GM15510 (cell line): ENCODE data around the gene PPP6R2.

Experiments used
- POLR2A ChIP-seq: IDR thresholded peaks from 3 replicates; pipeline ENCODE4 v1.6.1; 2011; ENCODE audit warnings: borderline replicate concordance; ENCODE audit not compliant: insufficient read length; ENCODE audit errors: extremely low read depth

PPP6R2 gene

GRCh38 chr22:50342651-50343540, at the start of gene PPP6R2:
Gene PPP6R2 (plus strand): TSS chr22:50343327. CDS start chr22:50393909, 50,582 bp downstream.
- peak; percentile 77 for TF ChIP-seq POLR2A

GRCh38 chr22:50293441-50294318, 49.4 kb upstream of the PPP6R2 start:
- TF ChIP-seq POLR2A, result no peak

- no peak for TF ChIP-seq POLR2A
Measured at GRCh38 chr22:50294319-50294656, 48.8 kb upstream of the PPP6R2 start.

- TF ChIP-seq POLR2A, result no peak
Measured at GRCh38 chr22:50296658-50297490, 46.3 kb upstream of the PPP6R2 start.

GRCh38 chr22:50297510-50298265, 45.4 kb upstream of the PPP6R2 start:
- TF ChIP-seq POLR2A, result no peak

- TF ChIP-seq POLR2A, result no peak
Measured at GRCh38 chr22:50298266-50298637, 44.9 kb upstream of the PPP6R2 start.

- TF ChIP-seq POLR2A, result no peak
Measured at GRCh38 chr22:50298937-50299784, 44.0 kb upstream of the PPP6R2 start.

GRCh38 chr22:50299785-50300619, 43.1 kb upstream of the PPP6R2 start:
- no peak for TF ChIP-seq POLR2A

GRCh38 chr22:50300620-50301257, 42.4 kb upstream of the PPP6R2 start:
- TF ChIP-seq POLR2A, result no peak

- TF ChIP-seq POLR2A, result no peak
Measured at GRCh38 chr22:50301581-50301991, 41.5 kb upstream of the PPP6R2 start.

GRCh38 chr22:50302041-50302541, 41.0 kb upstream of the PPP6R2 start:
- TF ChIP-seq POLR2A, result no peak

GRCh38 chr22:50302564-50302963, 40.6 kb upstream of the PPP6R2 start:
- TF ChIP-seq POLR2A, result no peak

- TF ChIP-seq POLR2A, result no peak
Measured at GRCh38 chr22:50303515-50303847, 39.6 kb upstream of the PPP6R2 start.
